Measurements from ENCODE around the gene UNC79.

DNA sequence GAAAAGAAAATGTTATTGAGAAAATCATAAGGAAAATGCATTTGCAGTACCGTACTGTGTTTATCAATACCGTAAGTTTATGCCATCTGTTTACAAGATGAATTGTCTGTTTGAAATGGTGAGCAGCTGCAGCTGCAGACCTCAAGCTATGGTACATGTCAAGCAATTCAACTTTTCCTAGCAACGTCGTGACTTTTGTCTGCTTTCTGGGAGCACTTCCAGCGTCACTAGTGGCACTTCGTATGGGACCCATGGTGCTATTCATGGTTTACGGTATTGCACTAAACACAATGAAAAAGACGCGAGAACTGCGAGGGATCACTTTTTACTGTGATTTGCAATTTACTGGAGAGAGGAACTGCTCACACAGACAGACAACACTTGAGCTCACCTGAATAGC lies 160.8 kb downstream of the UNC79 start:
- TF ChIP-seq ZNF510 (tag by site-specific recombination; IDR thresholded peaks at IDR 0.05; ENCODE audit: insufficient replicate concordance) (no peak), ZNF585B (tag by site-specific recombination; IDR thresholded peaks at IDR 0.05) (no peak), SP3 (tag by site-specific recombination; IDR thresholded peaks at IDR 0.05) (no peak), ZNF629 (tag by site-specific recombination; IDR thresholded peaks at IDR 0.05) (no peak), ZNF335 (tag by site-specific recombination; conservative IDR thresholded peaks at IDR 0.05) (no peak)
- TF ChIP-seq, protein P1, sequence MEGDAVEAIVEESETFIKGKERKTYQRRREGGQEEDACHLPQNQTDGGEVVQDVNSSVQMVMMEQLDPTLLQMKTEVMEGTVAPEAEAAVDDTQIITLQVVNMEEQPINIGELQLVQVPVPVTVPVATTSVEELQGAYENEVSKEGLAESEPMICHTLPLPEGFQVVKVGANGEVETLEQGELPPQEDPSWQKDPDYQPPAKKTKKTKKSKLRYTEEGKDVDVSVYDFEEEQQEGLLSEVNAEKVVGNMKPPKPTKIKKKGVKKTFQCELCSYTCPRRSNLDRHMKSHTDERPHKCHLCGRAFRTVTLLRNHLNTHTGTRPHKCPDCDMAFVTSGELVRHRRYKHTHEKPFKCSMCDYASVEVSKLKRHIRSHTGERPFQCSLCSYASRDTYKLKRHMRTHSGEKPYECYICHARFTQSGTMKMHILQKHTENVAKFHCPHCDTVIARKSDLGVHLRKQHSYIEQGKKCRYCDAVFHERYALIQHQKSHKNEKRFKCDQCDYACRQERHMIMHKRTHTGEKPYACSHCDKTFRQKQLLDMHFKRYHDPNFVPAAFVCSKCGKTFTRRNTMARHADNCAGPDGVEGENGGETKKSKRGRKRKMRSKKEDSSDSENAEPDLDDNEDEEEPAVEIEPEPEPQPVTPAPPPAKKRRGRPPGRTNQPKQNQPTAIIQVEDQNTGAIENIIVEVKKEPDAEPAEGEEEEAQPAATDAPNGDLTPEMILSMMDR (tag by site-specific recombination; IDR thresholded peaks at IDR 0.05) = no peak
- TF ChIP-seq, protein P2, sequence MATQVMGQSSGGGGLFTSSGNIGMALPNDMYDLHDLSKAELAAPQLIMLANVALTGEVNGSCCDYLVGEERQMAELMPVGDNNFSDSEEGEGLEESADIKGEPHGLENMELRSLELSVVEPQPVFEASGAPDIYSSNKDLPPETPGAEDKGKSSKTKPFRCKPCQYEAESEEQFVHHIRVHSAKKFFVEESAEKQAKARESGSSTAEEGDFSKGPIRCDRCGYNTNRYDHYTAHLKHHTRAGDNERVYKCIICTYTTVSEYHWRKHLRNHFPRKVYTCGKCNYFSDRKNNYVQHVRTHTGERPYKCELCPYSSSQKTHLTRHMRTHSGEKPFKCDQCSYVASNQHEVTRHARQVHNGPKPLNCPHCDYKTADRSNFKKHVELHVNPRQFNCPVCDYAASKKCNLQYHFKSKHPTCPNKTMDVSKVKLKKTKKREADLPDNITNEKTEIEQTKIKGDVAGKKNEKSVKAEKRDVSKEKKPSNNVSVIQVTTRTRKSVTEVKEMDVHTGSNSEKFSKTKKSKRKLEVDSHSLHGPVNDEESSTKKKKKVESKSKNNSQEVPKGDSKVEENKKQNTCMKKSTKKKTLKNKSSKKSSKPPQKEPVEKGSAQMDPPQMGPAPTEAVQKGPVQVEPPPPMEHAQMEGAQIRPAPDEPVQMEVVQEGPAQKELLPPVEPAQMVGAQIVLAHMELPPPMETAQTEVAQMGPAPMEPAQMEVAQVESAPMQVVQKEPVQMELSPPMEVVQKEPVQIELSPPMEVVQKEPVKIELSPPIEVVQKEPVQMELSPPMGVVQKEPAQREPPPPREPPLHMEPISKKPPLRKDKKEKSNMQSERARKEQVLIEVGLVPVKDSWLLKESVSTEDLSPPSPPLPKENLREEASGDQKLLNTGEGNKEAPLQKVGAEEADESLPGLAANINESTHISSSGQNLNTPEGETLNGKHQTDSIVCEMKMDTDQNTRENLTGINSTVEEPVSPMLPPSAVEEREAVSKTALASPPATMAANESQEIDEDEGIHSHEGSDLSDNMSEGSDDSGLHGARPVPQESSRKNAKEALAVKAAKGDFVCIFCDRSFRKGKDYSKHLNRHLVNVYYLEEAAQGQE (tag by site-specific recombination; IDR thresholded peaks at IDR 0.05) = no peak
- TF ChIP-seq, protein P3, sequence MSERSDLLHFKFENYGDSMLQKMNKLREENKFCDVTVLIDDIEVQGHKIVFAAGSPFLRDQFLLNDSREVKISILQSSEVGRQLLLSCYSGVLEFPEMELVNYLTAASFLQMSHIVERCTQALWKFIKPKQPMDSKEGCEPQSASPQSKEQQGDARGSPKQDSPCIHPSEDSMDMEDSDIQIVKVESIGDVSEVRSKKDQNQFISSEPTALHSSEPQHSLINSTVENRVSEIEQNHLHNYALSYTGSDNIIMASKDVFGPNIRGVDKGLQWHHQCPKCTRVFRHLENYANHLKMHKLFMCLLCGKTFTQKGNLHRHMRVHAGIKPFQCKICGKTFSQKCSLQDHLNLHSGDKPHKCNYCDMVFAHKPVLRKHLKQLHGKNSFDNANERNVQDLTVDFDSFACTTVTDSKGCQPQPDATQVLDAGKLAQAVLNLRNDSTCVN (tag by site-specific recombination; optimal IDR thresholded peaks at IDR 0.05) = no peak
- TF ChIP-seq, protein P4, sequence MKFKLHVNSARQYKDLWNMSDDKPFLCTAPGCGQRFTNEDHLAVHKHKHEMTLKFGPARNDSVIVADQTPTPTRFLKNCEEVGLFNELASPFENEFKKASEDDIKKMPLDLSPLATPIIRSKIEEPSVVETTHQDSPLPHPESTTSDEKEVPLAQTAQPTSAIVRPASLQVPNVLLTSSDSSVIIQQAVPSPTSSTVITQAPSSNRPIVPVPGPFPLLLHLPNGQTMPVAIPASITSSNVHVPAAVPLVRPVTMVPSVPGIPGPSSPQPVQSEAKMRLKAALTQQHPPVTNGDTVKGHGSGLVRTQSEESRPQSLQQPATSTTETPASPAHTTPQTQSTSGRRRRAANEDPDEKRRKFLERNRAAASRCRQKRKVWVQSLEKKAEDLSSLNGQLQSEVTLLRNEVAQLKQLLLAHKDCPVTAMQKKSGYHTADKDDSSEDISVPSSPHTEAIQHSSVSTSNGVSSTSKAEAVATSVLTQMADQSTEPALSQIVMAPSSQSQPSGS (tag by site-specific recombination; IDR thresholded peaks at IDR 0.05; ENCODE audit: low read depth) = no peak
- TF ChIP-seq, protein P5, sequence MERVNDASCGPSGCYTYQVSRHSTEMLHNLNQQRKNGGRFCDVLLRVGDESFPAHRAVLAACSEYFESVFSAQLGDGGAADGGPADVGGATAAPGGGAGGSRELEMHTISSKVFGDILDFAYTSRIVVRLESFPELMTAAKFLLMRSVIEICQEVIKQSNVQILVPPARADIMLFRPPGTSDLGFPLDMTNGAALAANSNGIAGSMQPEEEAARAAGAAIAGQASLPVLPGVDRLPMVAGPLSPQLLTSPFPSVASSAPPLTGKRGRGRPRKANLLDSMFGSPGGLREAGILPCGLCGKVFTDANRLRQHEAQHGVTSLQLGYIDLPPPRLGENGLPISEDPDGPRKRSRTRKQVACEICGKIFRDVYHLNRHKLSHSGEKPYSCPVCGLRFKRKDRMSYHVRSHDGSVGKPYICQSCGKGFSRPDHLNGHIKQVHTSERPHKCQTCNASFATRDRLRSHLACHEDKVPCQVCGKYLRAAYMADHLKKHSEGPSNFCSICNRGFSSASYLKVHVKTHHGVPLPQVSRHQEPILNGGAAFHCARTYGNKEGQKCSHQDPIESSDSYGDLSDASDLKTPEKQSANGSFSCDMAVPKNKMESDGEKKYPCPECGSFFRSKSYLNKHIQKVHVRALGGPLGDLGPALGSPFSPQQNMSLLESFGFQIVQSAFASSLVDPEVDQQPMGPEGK (tag by site-specific recombination; IDR thresholded peaks at IDR 0.05) = no peak

Measured in HEK293 (cell line).